GM12878 (cell line): Measurements from ENCODE around the gene METTL8. TPM values are rescaled to one million over a fixed set of nuclear protein-coding genes. Genes with fewer than 3 reads are reported as not detected.

ENCODE experiments used
- ATAC-seq: fragments of 200-7000 bp; cut with Tn5 transposase; 3 replicates; pipeline ENCODE4 v1.9.1; 2020; ENCODE audit warnings: mild to moderate bottlenecking, moderate library complexity
- BruUV-seq: library from RNA; stranded (reverse); fragments of 400-500 nt; replicated peaks from 2 replicates; lab custom pipeline; 2021; lab: Mats Ljungman, UMichigan
- CTCF ChIA-PET: fragments of 300-600 bp; sonication (Branson Sonifier 250); formaldehyde crosslinking; extraction: SDS; loops from one replicate; lab custom pipeline; 2021; ENCODE audit warnings: inconsistent platforms; lab: Yijun Ruan, JAX
- POLR2A ChIA-PET: fragments of 350-600 bp; formaldehyde crosslinking; extraction: SDS; loops from one replicate; lab custom pipeline; 2021; ENCODE audit warnings: inconsistent platforms; lab: Charles Lee
- RAD21 ChIA-PET: fragments of 300-600 bp; sonication (Branson Sonifier 250); formaldehyde crosslinking; loops from one replicate; lab custom pipeline; 2023; ENCODE audit warnings: antibody characterized with exemption; ENCODE audit not compliant: unreplicated experiment; lab: Charles Lee
- SMC1A ChIA-PET: fragments of 300-600 bp; sonication (Branson Sonifier 250); formaldehyde crosslinking; loops from one replicate; lab custom pipeline; 2023; ENCODE audit not compliant: unreplicated experiment, uncharacterized antibody; lab: Charles Lee
- DNase-seq: peaks from one replicate; pipeline ENCODE4 v3.0.0-alpha.2; 2011; ENCODE audit warnings: low read depth, low spot score
- FAIRE-seq: peaks from 3 replicates; lab custom pipeline; 2011; peaks lifted over from hg19 to GRCh38; lab: Jason Lieb, UNC
- H2AFZ ChIP-seq: 2 replicates; pipeline ENCODE4 v1.6.0; 2011; ENCODE audit warnings: low read depth, low read length, control low read depth; ENCODE audit not compliant: control insufficient read depth
- H3K27ac ChIP-seq: 2 replicates; pipeline ENCODE4 v1.5.1; 2011; ENCODE audit warnings: control low read depth; ENCODE audit not compliant: control insufficient read depth, insufficient read depth
- H3K27me3 ChIP-seq, 2 experiments: replicated peaks in 1 of 2; 2 replicates each; pipeline versions ENCODE4 v1.6.0 to v1.6.1; 2011; ENCODE audit warnings: low read length in 1 of 2; ENCODE audit not compliant: control insufficient read depth in 2 of 2, insufficient read depth in 2 of 2
- H3K36me3 ChIP-seq, 2 experiments: 2 replicates each; pipeline ENCODE4 v1.5.1; 2011; ENCODE audit warnings: low read length in 1 of 2; ENCODE audit not compliant: control insufficient read depth in 2 of 2, insufficient read depth in 2 of 2
- H3K4me1 ChIP-seq: 2 replicates; pipeline ENCODE4 v1.6.1; 2011; ENCODE audit warnings: mild to moderate bottlenecking, low read length, moderate library complexity, mixed read lengths; ENCODE audit not compliant: control insufficient read depth, insufficient read depth
- H3K4me2 ChIP-seq: 2 replicates; pipeline ENCODE4 v1.6.0; 2011; ENCODE audit warnings: control low read depth; ENCODE audit not compliant: control insufficient read depth, insufficient read depth
- H3K4me3 ChIP-seq: fragments of 200-600 bp; sonication (generic); 2 replicates; pipeline ENCODE4 v1.5.1; 2016
- H3K79me2 ChIP-seq: 2 replicates; pipeline ENCODE4 v1.6.0; 2011; ENCODE audit warnings: low read length; ENCODE audit not compliant: control insufficient read depth, insufficient read depth
- H3K9ac ChIP-seq: 2 replicates; pipeline ENCODE4 v1.8.0; 2011; ENCODE audit warnings: low read length, control low read depth, mixed read lengths; ENCODE audit not compliant: control insufficient read depth, insufficient read depth
- H3K9me3 ChIP-seq: replicated peaks from 3 replicates; pipeline ENCODE4 v1.5.1; 2011; ENCODE audit warnings: mild to moderate bottlenecking, low read length; ENCODE audit not compliant: control insufficient read depth, insufficient read depth
- H4K20me1 ChIP-seq: 2 replicates; pipeline ENCODE4 v1.6.0; 2011; ENCODE audit not compliant: control insufficient read depth, insufficient read depth
- ATF7 ChIP-seq: fragments of 450-650 bp; IDR thresholded peaks from 2 replicates; pipeline ENCODE4 v1.6.1; 2016; ENCODE audit warnings: low read depth, mild to moderate bottlenecking
- BCL11A ChIP-seq: IDR thresholded peaks from 2 replicates; pipeline ENCODE4 v1.6.1; 2011; ENCODE audit warnings: low read depth, low read length
- BMI1 ChIP-seq: fragments of 450-650 bp; IDR thresholded peaks from 2 replicates; pipeline ENCODE4 v1.6.1; 2016; ENCODE audit warnings: mild to moderate bottlenecking, moderate library complexity, borderline replicate concordance
- FOXK2 ChIP-seq: fragments of 450-650 bp; IDR thresholded peaks from 2 replicates; pipeline ENCODE4 v1.6.1; 2017; ENCODE audit warnings: mild to moderate bottlenecking, moderate library complexity
- HDAC6 ChIP-seq: fragments of 200-600 bp; sonication (generic); IDR thresholded peaks from one replicate; pipeline ENCODE4 v1.8.0; 2017; ENCODE audit warnings: antibody characterized with exemption; ENCODE audit not compliant: unreplicated experiment
- MTA2 ChIP-seq: fragments of 450-650 bp; IDR thresholded peaks from 2 replicates; pipeline ENCODE4 v1.6.1; 2016; ENCODE audit warnings: low read depth, mild to moderate bottlenecking, moderate library complexity
- NBN ChIP-seq: fragments of 450-650 bp; IDR thresholded peaks from 2 replicates; pipeline ENCODE4 v1.6.1; 2016
- NR2C2 ChIP-seq: IDR thresholded peaks from 2 replicates; pipeline ENCODE4 v1.6.1; 2011; ENCODE audit warnings: borderline replicate concordance, low read depth; ENCODE audit not compliant: control insufficient read depth, insufficient read length
- PML ChIP-seq: IDR thresholded peaks from 2 replicates; pipeline ENCODE4 v1.6.1; 2012; ENCODE audit warnings: low read length, inconsistent platforms
- RB1 ChIP-seq: fragments of 450-650 bp; formaldehyde crosslinking; IDR thresholded peaks from 2 replicates; pipeline ENCODE4 v1.6.1; 2017; ENCODE audit warnings: mild to moderate bottlenecking, borderline replicate concordance
- SIX5 ChIP-seq: IDR thresholded peaks from 2 replicates; pipeline ENCODE4 v1.6.1; 2011; ENCODE audit warnings: mild to moderate bottlenecking, low read depth, low read length, moderate library complexity; ENCODE audit not compliant: severe bottlenecking
- TAF1 ChIP-seq: IDR thresholded peaks from 2 replicates; pipeline ENCODE4 v1.6.1; 2011; ENCODE audit warnings: mild to moderate bottlenecking, low read depth, low read length, borderline replicate concordance
- WRNIP1 ChIP-seq: IDR thresholded peaks from 2 replicates; pipeline ENCODE4 v1.6.1; 2011; ENCODE audit warnings: low read depth, low read length, improper control_type of control experiment, borderline replicate concordance
- ZBED1 ChIP-seq: IDR thresholded peaks from 2 replicates; pipeline ENCODE4 v1.6.1; 2016; ENCODE audit warnings: borderline replicate concordance
- WGBS: methylation state at CpG from one replicate; pipeline ENCODE4 v1.1.6; 2016; ENCODE audit warnings: low lambda C conversion rate; ENCODE audit not compliant: insufficient replicate concordance, insufficient coverage; ENCODE audit errors: missing lambda C conversion rate; 5-methylcytosine and 5-hydroxymethylcytosine counted together
- in situ Hi-C: fragments of 300-500 bp; cut with MboI; formaldehyde crosslinking; loops from 9 replicates; pipeline ENCODE4 v1.14.3; 2018; ENCODE audit warnings: mixed read lengths
- intact Hi-C: fragments of 100-400 bp; cut with micrococcal nuclease; formaldehyde crosslinking; loops from one replicate; pipeline ENCODE4 v1.14.2; 2022; ENCODE audit not compliant: unreplicated experiment
- polyA plus RNA-seq, 11 experiments: library from polyadenylated mRNA; depleted of rRNA in 4 of 11; unstranded in 6 of 11; stranded (reverse) in 5 of 11; fragments of >200 nt; fragmentation: Nextera tagmentation in 4 of 11; fragmentation: Illumina TruSeq in 1 of 11; extraction: Ambion mirVana in 4 of 11; extraction: Trizol in 1 of 11; gene quantifications; 1 replicate in 1 of 11; 2 replicates in 10 of 11; pipeline versions ENCODE4 v1.2.1 to v1.2.3, GENCODE V29; 2011 to 2016; ENCODE audit warnings: inconsistent platforms in 2 of 11, missing spikeins in 2 of 11, low read depth in 1 of 11
- total RNA-seq, 4 experiments: library from RNA; depleted of rRNA in 3 of 4; stranded (reverse); fragments of >200 nt in 3 of 4; fragmentation: Illumina TruSeq in 1 of 4; extraction: Trizol in 1 of 4; gene quantifications; 2 replicates each; pipeline versions ENCODE4 v1.2.1 to v1.2.3, GENCODE V29; 2013 to 2021
- TF ChIP-seq, protein P1 (sequence below): fragments of 450-650 bp; IDR thresholded peaks from 2 replicates; pipeline ENCODE4 v1.6.1; 2017; ENCODE audit warnings: low read depth, mild to moderate bottlenecking, moderate library complexity

METTL8 gene
- total and polyA plus RNA-seq, 10 of the 15 experiments (the other 5 are each of a cell fraction or from before 2014, with no cell fraction given): 30.8 to 96.3 (median 51.5) TPM

DNA sequence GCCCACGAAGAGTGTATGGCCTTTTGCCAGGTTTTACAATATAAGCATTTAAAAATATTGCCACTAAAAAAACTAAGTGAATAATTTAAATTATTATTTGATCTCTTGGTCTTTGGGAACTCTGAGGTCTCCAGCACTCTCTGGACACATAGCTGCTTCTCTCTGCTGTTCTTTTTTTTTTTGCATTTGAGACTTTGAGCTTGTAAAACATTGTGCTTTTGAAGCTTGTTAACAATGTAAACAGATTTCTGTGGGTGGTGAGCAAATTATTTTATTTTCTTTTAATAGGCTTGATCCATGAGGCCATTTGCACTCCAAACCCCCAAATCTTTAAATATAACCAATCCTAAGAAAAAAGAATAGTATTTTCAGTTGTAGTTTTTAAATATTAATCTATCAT is 42.2 kb upstream of the METTL8 start:
- FAIRE-seq (no peak), ATAC-seq (no peak), DNase-seq (no peak)
- Histone ChIP-seq H3K4me1 (peaks cover 17% of the 10 kb centered on the region), H4K20me1 (no peaks in the 10 kb centered on the region), H3K9me3 (no peaks in the 10 kb centered on the region), H3K27ac (no peak overlapping the region), H3K79me2 (no peaks in the 10 kb centered on the region), H3K9ac (no peak overlapping the region), H3K27me3 (no peaks in the 10 kb centered on the region), H3K4me2 (no peak overlapping the region), H3K36me3 (peaks cover 0 to 3% of the 10 kb centered on the region in 2 experiments; a peak in 3 of 4 replicates), H2AFZ (no peak overlapping the region), H3K4me3 (no peak overlapping the region)
- no TSS peak for BruUV-seq
- SMC1A ChIA-PET: interaction anchor here (0.6 to 1.3 kb wide), 2 partner anchors 9 to 318 kb away, joined by 3 to 4 read pairs; no protein-coding TSS in a partner anchor
- intact Hi-C loops (no loop called here), in situ Hi-C loops (no loop called here)
- RAD21 ChIA-PET: no interaction called here
- CTCF ChIA-PET: no interaction called here
- 41% methylated on average over 1 of the region's 1 CpG for WGBS
- TF ChIP-seq NR2C2 (no peak), TAF1 (no peak), HDAC6 (no peak), ATF7 (no peak), SIX5 (no peak), PML (no peak), WRNIP1 (no peak), MTA2 (no peak), BCL11A (no peak), FOXK2 (no peak), RB1 (no peak), ZBED1 (no peak), BMI1 (no peak), NBN (no peak)
- TF ChIP-seq, protein P1, sequence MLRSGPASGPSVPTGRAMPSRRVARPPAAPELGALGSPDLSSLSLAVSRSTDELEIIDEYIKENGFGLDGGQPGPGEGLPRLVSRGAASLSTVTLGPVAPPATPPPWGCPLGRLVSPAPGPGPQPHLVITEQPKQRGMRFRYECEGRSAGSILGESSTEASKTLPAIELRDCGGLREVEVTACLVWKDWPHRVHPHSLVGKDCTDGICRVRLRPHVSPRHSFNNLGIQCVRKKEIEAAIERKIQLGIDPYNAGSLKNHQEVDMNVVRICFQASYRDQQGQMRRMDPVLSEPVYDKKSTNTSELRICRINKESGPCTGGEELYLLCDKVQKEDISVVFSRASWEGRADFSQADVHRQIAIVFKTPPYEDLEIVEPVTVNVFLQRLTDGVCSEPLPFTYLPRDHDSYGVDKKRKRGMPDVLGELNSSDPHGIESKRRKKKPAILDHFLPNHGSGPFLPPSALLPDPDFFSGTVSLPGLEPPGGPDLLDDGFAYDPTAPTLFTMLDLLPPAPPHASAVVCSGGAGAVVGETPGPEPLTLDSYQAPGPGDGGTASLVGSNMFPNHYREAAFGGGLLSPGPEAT: no peak
- POLR2A ChIA-PET: interaction anchor here (0.5 kb wide), 1 partner anchor 667 kb away, joined by 3 read pairs; no protein-coding TSS in a partner anchor
